DOHH2 (cell line): ENCODE data around the gene NT5C1A.

ENCODE experiments used
- H3F3A ChIP-seq: fragments of 200-600 bp; sonication (generic), shearing (Covaris generic); 2 replicates; pipeline ENCODE4 v1.6.0; 2016; ENCODE audit warnings: antibody characterized with exemption, mild to moderate bottlenecking; ENCODE audit not compliant: control insufficient read depth, insufficient read depth
- H3K27ac ChIP-seq: fragments of 200-600 bp; sonication (generic); 2 replicates; pipeline ENCODE4 v1.5.1; 2014; ENCODE audit warnings: low read depth, mild to moderate bottlenecking, low read length, moderate library complexity
- H3K27me3 ChIP-seq: fragments of 200-600 bp; sonication (generic); 2 replicates; pipeline ENCODE4 v1.6.1; 2014; ENCODE audit warnings: mild to moderate bottlenecking, low read length, mixed read lengths; ENCODE audit not compliant: control insufficient read depth
- H3K36me3 ChIP-seq: fragments of 200-600 bp; sonication (generic); 2 replicates; pipeline ENCODE4 v1.6.1; 2014; ENCODE audit warnings: mild to moderate bottlenecking, low read length, moderate library complexity, mixed read lengths; ENCODE audit not compliant: control insufficient read depth
- H3K4me1 ChIP-seq: fragments of 200-600 bp; sonication (generic); 2 replicates; pipeline ENCODE4 v1.6.1; 2014; ENCODE audit warnings: mild to moderate bottlenecking, low read length, mixed read lengths; ENCODE audit not compliant: control insufficient read depth
- H3K4me2 ChIP-seq: fragments of 200-600 bp; sonication (generic); 2 replicates; pipeline ENCODE4 v1.6.0; 2014; ENCODE audit warnings: mild to moderate bottlenecking, low read length, moderate library complexity
- H3K4me3 ChIP-seq: fragments of 200-600 bp; sonication (generic); 2 replicates; pipeline ENCODE4 v1.5.1; 2014; ENCODE audit warnings: mild to moderate bottlenecking, low read length, mixed read lengths
- H3K79me2 ChIP-seq: fragments of 200-600 bp; sonication (generic); 2 replicates; pipeline ENCODE4 v1.6.1; 2014; ENCODE audit warnings: mild to moderate bottlenecking, low read length, mixed read lengths; ENCODE audit not compliant: control insufficient read depth
- H3K9me2 ChIP-seq: fragments of 200-600 bp; sonication (generic); replicated peaks from 2 replicates; pipeline ENCODE4 v1.6.1; 2014; ENCODE audit warnings: mild to moderate bottlenecking, low read length, mixed read lengths; ENCODE audit not compliant: control insufficient read depth
- H3K9me3 ChIP-seq: fragments of 200-600 bp; sonication (generic); 2 replicates; pipeline ENCODE4 v1.6.1; 2014; ENCODE audit warnings: antibody characterized with exemption, low read length, mixed read lengths; ENCODE audit not compliant: control insufficient read depth, insufficient read depth
- H4K20me1 ChIP-seq: fragments of 200-600 bp; sonication (generic); 2 replicates; pipeline ENCODE4 v1.6.0; 2014; ENCODE audit warnings: low read depth, mild to moderate bottlenecking, antibody characterized with exemption, low read length, moderate library complexity; ENCODE audit not compliant: control insufficient read depth, insufficient read depth
- EZH2phosphoT487 ChIP-seq: fragments of 200-600 bp; sonication (generic); IDR thresholded peaks from 2 replicates; pipeline ENCODE4 v1.6.1; 2017; ENCODE audit warnings: borderline replicate concordance, mild to moderate bottlenecking, antibody characterized with exemption, low read length, moderate library complexity, mixed read lengths
- TF ChIP-seq, protein P1 (sequence below): fragments of 200-600 bp; sonication (generic); IDR thresholded peaks from one replicate; pipeline ENCODE4 v1.5.1; 2014; ENCODE audit warnings: antibody characterized with exemption, mild to moderate bottlenecking, low read depth, low read length; ENCODE audit not compliant: poor library complexity, severe bottlenecking

Gene NT5C1A

GRCh38 chr1:39643705-39644104 is 28.2 kb downstream of the NT5C1A start:
- no peaks in the 10 kb centered on the region for H3K9me2 ChIP-seq
- peaks cover 17% of the 10 kb centered on the region for H3K27me3 ChIP-seq
- H3K9me3 ChIP-seq, result no peaks in the 10 kb centered on the region
- H3K4me2 ChIP-seq, result no peak overlapping the region
- no peak overlapping the region for H3K27ac ChIP-seq
- H3K4me1 ChIP-seq, result peaks cover 9% of the 10 kb centered on the region
- H3K4me3 ChIP-seq, result no peak overlapping the region
- TF ChIP-seq, protein P1, sequence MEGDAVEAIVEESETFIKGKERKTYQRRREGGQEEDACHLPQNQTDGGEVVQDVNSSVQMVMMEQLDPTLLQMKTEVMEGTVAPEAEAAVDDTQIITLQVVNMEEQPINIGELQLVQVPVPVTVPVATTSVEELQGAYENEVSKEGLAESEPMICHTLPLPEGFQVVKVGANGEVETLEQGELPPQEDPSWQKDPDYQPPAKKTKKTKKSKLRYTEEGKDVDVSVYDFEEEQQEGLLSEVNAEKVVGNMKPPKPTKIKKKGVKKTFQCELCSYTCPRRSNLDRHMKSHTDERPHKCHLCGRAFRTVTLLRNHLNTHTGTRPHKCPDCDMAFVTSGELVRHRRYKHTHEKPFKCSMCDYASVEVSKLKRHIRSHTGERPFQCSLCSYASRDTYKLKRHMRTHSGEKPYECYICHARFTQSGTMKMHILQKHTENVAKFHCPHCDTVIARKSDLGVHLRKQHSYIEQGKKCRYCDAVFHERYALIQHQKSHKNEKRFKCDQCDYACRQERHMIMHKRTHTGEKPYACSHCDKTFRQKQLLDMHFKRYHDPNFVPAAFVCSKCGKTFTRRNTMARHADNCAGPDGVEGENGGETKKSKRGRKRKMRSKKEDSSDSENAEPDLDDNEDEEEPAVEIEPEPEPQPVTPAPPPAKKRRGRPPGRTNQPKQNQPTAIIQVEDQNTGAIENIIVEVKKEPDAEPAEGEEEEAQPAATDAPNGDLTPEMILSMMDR, result no peak
- TF ChIP-seq EZH2phosphoT487, result no peak
- no peaks in the 10 kb centered on the region for H4K20me1 ChIP-seq
- no peaks in the 10 kb centered on the region for H3K79me2 ChIP-seq
- no peaks in the 10 kb centered on the region for H3K36me3 ChIP-seq
- H3F3A ChIP-seq, result no peaks in the 10 kb centered on the region

DNA sequence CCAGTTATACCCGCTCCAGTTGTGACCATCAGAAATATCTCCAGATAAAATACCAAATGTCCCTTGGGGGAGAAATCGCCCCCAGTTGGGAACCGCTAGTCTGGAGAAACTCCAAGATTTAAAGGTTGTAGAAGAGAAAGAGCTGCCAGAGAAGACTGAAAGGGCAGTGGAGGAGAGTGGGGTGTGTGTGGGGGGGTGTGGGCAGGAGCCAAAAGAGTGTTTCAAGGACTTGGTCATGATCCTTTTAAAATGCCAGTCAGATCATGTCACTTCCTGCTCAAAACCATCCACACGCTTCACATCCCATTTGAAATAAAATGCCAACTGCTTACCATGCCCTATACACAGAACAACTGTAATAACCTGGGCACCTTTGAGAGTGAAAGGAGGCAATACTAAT is 29.1 kb downstream of the NT5C1A start:
- no peaks in the 10 kb centered on the region for H3K9me2 ChIP-seq
- peaks cover 18% of the 10 kb centered on the region for H3K27me3 ChIP-seq
- no peaks in the 10 kb centered on the region for H3K9me3 ChIP-seq
- H4K20me1 ChIP-seq, result no peaks in the 10 kb centered on the region
- no peaks in the 10 kb centered on the region for H3F3A ChIP-seq
- no peak for TF ChIP-seq EZH2phosphoT487
- TF ChIP-seq, protein P1, result no peak
- no peak overlapping the region for H3K27ac ChIP-seq
- H3K36me3 ChIP-seq, result no peaks in the 10 kb centered on the region
- no peak overlapping the region for H3K4me3 ChIP-seq
- H3K4me2 ChIP-seq, result no peak overlapping the region
- no peaks in the 10 kb centered on the region for H3K79me2 ChIP-seq
- H3K4me1 ChIP-seq, result peaks cover 9% of the 10 kb centered on the region

DNA sequence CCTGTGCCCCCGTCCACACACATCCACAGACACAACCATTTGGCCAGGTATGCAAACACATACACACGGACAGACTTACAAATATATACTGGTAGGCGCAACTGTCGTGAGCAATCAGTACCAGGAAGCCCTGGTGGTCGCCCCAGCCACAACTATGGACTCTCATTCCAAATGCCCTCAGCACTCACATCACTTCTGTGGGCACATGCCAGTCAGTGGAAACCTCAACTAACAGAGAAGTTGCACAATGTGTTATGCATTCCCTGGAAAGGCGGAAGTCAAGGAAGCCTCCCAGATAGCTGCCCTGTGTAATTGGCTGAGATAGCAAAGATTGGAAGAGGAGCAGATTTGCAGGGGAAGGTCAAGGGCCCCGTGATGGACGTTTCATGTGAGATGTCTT is 31.0 kb downstream of the NT5C1A start:
- Histone ChIP-seq H3K79me2 (no peaks in the 10 kb centered on the region), H3K4me3 (no peak overlapping the region), H3F3A (no peaks in the 10 kb centered on the region), H3K4me1 (peaks cover under 1% of the 10 kb centered on the region), H3K36me3 (no peaks in the 10 kb centered on the region), H3K27ac (no peak overlapping the region), H3K4me2 (no peak overlapping the region), H3K27me3 (peaks cover 18% of the 10 kb centered on the region), H3K9me3 (no peaks in the 10 kb centered on the region), H3K9me2 (no peaks in the 10 kb centered on the region), H4K20me1 (no peaks in the 10 kb centered on the region)
- TF ChIP-seq, protein P1, result no peak
- TF ChIP-seq EZH2phosphoT487, result no peak
